ENCODE results near the gene SHB. TPM values are rescaled to one million over a fixed set of nuclear protein-coding genes. Genes with fewer than 3 reads are reported as not detected.
A peak's percentile ranks its signal among the peaks of the same experiment; 100 is the strongest.

SHB gene
- total RNA-seq, 1 donor = 2.2 TPM

DNA sequence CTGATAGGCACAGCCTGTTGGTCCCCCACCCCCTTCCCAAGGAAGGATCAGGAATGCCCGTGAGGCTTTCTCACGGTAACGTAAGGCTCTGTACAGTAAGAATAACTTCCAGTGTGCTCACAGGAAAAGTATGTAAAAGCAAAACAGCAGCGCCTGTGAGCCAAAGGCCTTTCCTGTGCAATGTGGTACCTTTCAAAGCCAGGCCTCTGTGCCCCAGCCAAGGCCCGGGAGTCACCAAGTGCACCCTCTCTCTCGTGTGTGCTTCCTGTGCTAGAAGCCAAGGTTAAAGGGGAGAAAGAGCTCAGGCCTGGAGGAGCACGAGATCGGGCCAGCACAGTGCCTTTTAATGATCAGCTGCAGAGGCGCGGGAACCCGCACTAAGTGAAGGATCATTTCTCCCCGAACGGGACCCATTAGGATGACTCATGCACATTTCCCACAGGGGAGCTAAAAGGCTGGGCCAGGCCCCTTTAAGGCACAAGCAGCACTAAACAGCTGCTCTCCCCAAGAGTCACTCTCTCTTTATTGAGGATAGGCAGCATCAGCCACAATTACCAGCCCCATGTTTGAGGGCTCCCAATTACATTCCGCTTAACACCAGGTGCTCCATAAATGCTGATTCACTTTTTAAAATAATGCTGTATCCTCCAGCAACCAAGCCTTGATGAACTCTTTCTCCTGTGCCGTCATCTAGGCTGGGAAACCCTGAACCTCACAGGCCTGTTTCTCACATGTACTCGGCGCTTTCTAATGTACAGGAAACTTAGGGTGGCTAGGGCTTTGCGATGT is 42.8 kb downstream of the SHB start:
- DNase-seq (ENCODE audit: low read depth in 2 of 3, low spot score in 2 of 3) = peak in 1 of 3 donors; percentile 43

DNA sequence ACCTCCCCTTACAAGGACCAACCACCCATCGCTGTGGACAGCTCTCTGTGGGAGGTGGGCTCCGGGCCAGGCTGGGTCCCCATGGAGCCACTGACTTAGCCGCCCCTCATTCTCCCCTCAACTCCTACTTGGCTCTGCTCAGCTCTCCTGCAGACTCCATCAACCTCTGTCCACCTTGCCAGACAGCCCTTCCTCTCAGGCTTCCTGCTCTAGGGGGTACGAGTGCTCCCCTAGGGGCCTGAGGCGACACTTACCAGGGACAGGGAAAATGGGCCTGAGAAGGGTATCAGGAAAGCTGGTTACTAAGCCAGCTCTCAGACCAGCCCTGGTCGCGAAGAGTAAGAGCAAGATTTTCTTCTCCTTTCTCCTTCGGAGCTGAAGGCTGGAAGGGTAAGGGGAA is 43.9 kb downstream of the SHB start:
- no peak for DNase-seq (ENCODE audit: low read depth in 2 of 3, low spot score in 2 of 3)

- no peak for DNase-seq (ENCODE audit: low read depth in 2 of 3, low spot score in 2 of 3)
Observed at GRCh38 chr9:38024036-38024681, 44.9 kb downstream of the SHB start.

GRCh38 chr9:38023661-38024035 is 45.4 kb downstream of the SHB start:
- no peak for DNase-seq (ENCODE audit: low read depth in 2 of 3, low spot score in 2 of 3)

DNA sequence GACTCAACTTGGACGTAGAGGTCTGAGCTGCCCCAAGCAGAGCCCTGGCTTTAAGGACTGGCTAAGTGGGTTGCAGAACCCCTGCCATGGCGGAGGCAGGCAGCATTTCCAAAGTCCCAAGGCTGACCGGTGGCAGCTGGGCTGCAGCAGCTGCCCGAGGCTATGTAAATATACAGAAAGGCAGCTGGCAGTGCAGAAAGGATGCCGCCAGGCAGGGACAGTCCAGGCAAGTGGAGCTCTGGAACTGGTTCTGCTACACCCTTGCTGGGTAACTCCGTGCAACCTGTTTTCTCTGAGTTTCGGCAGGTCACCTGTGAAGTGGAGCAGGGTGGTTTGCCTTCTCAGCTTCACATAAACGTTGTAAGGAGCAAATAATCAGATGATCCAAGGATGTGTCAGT is 46.0 kb downstream of the SHB start:
- DNase-seq (ENCODE audit: low read depth in 2 of 3, low spot score in 2 of 3) = no peak

DNA sequence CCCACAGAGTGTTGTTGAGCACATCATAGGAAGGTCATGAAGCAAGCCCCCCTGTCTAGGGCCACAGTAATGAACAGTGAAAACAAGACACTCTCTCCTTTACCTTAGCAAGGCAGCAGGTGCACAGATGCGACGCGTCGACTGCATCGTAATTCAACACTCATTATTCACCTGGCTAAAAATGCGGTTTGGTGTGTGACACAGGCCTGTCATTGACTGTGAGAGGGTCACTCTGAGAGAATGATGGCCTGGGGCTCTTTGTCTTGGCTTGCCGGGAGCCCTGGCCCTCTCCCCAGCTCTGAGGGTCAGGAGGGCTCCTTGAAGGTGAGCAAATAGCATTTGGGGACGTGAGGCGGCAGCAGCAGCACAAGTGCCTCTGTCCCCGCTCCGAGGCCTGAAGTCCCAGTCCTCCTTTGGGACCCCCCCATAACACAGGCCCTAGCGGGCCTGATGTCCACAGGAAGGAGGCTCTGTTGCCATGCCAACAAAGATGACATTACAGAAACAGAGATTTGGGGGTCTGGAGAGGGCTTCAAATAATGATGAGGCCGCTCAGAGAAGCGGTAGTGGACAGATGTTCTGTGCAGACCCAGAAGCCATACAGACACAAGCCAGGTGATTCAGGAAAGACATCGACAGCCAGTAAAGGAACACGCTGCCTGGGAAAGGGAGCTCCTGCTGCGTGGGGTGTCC is 46.7 kb downstream of the SHB start:
- no peak for DNase-seq (ENCODE audit: low read depth in 2 of 3, low spot score in 2 of 3)

DNA sequence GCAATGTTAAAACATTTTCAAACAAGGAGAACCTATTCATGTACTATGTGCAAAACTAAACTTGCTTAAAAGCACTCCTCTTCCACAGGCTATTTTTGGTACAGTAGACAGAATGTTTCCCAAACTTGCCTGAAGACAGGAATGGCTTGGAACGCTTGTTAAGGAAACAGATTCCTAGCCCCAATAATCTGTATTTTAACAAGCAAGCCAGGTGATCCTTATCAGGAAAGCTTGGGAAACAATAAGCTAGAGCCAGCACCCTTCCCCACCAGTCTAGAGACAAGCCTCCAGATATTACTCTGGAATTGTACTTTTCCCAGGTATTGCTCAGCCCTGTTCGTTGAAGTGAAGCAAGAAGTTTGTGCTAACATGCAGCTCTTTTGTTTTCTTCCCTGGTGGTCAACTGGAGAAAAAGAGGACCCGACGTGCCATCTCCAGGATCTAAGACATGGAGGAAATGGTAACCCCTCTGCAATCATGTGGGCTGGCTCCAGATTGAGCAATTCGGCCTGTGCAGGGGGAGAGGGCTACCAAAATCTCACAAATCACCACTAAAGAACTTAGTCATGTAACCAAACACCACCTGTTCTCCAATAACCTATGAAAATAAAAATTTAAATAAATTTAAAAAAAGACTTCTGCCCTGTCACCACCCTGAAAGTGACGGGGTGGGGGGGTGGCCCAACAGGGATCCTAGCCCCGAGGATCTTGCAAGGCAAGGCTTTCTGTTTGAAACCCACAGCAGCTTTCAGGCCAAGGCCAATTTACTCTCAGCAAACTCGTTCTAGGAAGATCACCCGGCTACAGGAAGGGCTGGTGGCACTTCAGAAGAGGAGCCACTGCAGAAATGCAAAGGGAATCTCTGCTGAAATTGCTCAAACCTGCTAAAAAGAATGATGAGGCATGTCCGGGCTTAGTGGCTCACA is 48.6 kb downstream of the SHB start:
- peak in 1 of 3 donors; percentile 39 for DNase-seq (ENCODE audit: low read depth in 2 of 3, low spot score in 2 of 3)

DNA sequence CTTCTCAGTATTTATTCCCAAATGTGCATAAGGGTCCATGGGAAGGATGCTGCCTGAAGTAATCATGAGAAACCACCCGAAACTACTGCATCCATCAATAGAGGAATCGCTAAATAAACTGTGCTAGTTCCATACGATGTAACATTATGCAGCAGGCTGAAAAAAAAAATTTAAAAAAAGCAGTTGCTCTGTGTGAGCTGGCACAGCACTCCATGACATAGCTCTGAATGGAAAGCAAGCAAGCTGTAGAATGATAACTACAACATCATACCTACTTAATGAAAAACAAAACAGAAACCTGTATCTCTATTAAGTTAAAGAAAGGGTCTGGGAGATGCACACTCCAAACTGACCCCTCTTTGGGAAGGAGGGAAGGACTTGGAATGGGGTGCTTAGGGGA is 49.3 kb downstream of the SHB start:
- no peak for DNase-seq (ENCODE audit: low read depth in 2 of 3, low spot score in 2 of 3)

DNA sequence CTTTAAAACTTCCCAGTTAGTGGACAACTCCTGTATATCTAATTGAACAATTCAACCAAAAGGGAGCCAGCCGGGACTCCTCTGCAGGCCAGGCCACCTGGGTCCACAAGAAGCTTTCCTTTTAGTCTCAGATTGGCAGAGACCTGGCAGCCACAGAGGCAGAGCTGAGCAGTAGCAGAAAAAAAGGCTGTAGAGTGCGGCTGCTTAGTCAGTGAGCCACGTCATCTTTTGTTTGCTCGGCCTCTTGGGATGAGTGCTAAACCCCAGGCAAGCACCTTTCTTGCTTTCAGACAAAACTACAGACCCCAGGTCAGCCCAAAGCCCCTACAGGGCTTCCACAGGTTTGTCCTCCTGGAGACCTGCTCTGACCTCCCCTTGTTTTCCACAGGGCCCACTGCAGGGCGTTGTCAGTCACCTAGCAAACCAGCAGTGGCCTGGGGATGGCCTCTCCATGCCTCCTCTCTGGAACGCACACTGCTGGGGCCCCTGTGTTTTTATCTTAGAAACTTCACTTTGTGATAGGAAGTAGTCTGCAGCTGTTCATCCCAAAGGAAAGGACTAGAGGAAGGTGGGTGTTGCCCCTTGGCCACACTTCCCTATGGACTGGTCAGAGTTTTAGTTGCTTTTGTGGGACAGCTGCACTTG is 49.9 kb downstream of the SHB start:
- DNase-seq (ENCODE audit: low read depth in 2 of 3, low spot score in 2 of 3) = no peak

DNA sequence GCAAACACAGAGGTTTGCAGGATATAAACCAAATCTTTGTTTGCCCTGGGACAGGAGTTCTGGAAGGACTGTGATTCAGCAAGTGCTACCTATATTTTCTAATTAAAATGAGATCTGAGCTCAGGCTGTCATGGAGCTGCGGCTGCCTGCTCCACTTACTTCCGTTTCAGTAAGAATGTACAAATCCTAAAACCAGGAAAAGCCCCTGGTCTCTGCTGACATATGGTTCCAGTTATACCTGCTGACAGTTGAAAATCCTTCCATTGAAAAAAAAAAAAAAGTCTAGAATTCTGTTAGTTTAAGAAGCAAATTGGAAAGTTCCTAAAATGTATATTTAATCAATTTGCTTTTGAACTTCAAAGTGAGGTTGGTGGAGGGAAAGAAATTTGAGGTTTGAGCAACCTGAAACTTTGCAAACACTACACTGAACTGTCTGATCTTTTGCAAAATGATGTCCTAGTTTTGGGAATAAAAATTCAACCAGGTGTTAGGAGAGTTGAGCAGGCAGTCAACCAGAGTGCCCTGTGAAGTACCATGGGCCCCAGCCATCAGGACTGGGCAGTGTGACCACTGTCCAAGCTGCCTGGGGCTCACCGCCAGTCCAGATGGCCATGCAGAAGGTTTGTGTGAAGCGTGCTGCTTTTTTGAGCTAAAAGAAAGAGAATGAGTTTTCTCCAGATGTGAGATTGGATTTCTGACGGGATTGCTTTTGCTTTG is 50.6 kb downstream of the SHB start:
- DNase-seq (ENCODE audit: low read depth in 2 of 3, low spot score in 2 of 3) = no peak

DNA sequence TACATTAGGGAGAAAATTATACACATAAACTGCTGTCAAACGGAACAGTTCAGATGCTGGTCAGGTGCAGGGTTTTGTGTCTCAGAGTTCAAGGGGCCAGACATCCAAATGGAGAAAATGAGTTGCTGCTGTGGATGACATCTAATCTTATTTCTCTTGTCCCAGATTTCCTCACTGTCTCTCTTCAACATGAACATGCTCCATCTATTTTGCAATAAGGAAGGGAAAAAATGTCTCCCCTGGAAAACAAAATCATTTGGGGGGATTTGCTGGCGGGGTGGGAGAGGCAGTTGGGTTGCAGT is 51.2 kb downstream of the SHB start:
- no peak for DNase-seq (ENCODE audit: low read depth in 2 of 3, low spot score in 2 of 3)

DNA sequence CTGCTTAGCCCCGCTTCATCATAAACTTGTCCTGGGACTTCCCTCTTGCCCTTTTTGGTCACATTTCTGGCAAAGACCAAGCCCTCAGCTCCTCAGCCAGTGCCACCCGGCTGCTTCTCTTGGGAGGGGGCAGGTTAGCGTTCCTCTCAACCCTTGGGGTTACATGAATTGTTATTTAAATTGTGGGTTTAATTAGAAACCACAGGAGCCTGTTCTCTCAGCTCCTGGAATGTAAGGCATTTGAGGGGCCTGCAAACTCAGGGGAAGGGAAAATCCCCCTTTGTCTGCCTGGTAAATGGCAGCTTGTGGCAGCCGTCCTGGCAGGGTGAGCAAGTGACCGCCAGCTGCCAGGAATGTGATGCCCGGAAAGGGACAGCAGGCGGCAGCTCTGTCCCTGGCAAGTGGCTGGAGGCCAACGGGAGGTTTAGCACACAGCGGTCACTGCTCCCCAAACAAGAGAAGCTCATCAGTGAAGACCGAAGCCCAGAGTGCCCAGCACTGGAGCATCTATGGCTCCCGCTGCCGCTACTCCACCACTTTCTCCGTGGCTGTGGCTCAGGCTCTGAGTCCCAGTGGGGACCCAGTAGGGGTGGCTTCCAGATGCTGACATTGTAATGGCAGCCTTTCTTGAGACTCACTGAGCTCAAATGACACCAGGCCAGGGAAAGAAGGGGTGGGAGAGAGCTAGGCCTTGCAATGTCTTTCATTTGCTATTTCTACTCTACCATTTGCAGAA is 51.7 kb downstream of the SHB start:
- no peak for DNase-seq (ENCODE audit: low read depth in 2 of 3, low spot score in 2 of 3)

DNA sequence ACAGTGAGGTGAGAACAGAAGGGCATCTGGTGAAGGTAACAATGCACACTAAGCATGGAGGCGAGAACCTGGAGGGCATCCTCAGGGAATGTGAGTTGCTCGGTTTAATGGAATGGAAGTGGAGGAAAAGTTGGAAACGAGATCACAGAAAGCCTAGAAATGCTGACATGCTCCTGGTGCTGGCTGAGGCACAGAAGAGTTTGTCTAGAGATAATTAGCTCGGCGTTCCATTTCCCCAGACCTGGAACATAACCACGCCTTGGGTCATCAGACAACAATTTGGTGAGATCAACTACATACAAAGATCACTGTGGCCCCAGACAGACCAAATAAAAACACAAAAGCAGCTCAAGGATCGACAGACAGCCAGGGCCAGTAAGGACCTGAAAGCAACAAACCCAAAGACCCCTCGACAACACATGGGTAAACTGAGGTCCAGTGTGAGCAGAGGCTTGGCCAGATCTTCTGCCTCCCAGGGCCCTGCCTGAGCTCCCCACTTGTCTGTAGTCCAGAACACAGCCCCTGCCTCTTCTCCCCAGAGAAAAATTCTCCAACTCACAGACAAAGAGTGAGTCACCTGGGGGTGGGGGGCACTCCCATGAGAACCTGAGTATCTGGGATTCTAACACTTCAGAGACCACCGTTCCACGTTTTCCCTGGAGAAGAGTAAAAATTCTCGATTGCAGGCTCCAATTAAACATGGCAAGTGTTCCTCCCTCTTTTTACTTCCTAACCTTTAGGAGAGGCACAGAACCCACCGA is 52.5 kb downstream of the SHB start:
- no peak for DNase-seq (ENCODE audit: low read depth in 2 of 3, low spot score in 2 of 3)

GRCh38 chr9:38015906-38016305 is 53.1 kb downstream of the SHB start:
- DNase-seq (ENCODE audit: low read depth in 2 of 3, low spot score in 2 of 3) = no peak

DNA sequence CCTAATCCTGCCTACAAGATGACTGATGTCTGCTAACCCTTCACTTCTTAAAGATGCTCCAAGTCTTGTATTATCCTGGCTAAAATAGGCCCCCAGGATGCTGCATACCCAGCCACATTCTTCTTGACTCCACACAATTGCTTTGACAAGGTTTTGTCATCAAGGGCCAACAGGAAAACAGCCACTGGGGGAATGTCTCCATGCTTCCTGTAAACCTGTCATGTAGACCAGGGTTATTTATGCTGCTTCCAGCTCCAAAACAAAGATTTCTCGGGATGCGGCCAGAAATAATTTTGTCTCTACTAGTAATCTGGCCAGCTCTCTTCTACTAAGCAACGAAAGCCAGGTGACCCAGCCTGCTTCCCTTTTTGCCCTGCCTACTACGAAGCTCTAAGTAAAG is 53.8 kb downstream of the SHB start:
- no peak for DNase-seq (ENCODE audit: low read depth in 2 of 3, low spot score in 2 of 3)

DNA sequence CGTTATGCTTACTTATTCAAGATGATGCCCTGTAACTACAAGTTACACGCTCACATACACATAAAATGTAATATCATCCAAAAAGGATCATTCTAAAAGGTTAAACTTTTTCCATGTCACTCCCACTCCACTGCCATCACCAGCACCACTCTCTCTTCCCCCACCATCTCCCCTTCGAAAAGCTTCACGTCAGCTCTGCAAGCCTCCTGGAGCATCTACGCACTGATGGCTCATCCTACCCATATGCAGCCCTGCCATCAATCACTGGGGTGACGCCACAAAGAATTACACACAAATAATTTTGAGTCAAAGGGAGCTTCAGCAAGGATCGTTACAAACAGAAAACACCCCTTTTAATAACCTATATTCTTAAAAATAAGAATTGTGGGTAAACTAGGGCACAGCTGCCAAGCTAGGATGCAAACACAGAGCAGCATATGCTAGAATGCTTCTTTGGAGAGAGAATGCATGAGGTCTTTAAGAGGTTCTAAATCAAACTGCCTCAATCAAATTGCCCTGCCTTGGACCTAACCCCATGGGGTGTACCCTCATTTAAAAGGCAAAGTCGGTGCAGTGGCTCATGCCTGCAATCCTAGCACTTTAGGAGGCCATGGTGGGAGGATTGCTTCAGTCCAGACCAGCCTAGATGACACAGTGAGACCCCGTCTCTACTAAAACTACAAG is 56.1 kb downstream of the SHB start:
- no peak for DNase-seq (ENCODE audit: low read depth in 2 of 3, low spot score in 2 of 3)

DNA sequence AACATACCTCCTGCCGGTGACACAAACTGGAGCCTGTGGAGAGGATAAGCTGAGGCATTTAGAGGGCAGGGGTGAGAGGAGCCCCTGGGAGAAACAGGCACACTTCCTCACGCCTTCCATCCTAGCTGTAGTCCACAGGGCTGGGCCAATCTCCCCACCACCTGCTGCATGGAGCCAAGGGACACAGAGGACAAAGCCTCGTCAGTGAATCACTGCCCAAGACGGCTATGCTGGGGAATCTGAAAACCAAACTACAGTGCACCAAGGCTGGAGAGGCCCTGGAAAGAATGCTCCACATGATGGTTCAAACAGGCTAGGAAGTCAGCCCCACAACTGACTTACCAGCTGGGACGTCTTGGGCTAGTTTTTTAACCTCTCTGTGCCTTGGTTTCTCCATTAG is 57.0 kb downstream of the SHB start:
- DNase-seq (ENCODE audit: low read depth in 2 of 3, low spot score in 2 of 3) = no peak

Measured in hematopoietic multipotent progenitor cell (in vitro differentiated cells).